GM12872 (cell line): ENCODE results near the gene ALKBH1.

ENCODE experiments used
- TF ChIP-seq, protein P1 (sequence below): IDR thresholded peaks from 3 replicates; pipeline ENCODE4 v1.5.1; 2011; ENCODE audit warnings: low read depth, mild to moderate bottlenecking, low read length, moderate library complexity; ENCODE audit not compliant: insufficient read depth

ALKBH1 gene, protein sequence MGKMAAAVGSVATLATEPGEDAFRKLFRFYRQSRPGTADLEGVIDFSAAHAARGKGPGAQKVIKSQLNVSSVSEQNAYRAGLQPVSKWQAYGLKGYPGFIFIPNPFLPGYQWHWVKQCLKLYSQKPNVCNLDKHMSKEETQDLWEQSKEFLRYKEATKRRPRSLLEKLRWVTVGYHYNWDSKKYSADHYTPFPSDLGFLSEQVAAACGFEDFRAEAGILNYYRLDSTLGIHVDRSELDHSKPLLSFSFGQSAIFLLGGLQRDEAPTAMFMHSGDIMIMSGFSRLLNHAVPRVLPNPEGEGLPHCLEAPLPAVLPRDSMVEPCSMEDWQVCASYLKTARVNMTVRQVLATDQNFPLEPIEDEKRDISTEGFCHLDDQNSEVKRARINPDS

GRCh38 chr14:77707724-77708408 lies at the start of gene ALKBH1, which contains the start of gene SLIRP:
Gene ALKBH1, minus strand, starts transcription at chr14:77708023. Its CDS starts 19 bp downstream, at chr14:77708004.
Gene SLIRP, plus strand, starts transcription at chr14:77708103. Its CDS starts 9 bp downstream, at chr14:77708112.
- TF ChIP-seq, protein P1, sequence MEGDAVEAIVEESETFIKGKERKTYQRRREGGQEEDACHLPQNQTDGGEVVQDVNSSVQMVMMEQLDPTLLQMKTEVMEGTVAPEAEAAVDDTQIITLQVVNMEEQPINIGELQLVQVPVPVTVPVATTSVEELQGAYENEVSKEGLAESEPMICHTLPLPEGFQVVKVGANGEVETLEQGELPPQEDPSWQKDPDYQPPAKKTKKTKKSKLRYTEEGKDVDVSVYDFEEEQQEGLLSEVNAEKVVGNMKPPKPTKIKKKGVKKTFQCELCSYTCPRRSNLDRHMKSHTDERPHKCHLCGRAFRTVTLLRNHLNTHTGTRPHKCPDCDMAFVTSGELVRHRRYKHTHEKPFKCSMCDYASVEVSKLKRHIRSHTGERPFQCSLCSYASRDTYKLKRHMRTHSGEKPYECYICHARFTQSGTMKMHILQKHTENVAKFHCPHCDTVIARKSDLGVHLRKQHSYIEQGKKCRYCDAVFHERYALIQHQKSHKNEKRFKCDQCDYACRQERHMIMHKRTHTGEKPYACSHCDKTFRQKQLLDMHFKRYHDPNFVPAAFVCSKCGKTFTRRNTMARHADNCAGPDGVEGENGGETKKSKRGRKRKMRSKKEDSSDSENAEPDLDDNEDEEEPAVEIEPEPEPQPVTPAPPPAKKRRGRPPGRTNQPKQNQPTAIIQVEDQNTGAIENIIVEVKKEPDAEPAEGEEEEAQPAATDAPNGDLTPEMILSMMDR, result 0 out of 3 replicates have a peak, but pooled peaks have one; percentile 1

GRCh38 chr14:77752799-77753516 lies 45.1 kb upstream of the ALKBH1 start:
- TF ChIP-seq, protein P1, result no peak

DNA sequence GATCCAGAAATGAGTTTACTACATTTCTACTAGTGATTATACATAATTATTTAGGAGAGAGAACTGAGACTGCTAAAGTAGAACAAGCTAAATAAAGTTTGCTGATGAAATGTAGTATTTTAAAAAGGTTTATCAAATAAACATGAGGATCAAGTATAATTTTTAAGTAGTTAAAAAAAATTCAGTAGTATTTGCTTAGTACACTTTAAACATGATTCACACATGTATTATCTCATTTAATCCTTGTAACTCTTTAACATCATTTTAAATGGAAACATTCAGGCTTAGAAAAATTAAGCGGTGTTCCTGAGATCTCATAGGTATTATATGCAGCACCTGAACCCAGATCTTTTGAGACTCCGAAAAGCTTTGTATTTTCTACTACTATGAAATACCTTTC lies 44.4 kb upstream of the ALKBH1 start:
- TF ChIP-seq, protein P1, result no peak

DNA sequence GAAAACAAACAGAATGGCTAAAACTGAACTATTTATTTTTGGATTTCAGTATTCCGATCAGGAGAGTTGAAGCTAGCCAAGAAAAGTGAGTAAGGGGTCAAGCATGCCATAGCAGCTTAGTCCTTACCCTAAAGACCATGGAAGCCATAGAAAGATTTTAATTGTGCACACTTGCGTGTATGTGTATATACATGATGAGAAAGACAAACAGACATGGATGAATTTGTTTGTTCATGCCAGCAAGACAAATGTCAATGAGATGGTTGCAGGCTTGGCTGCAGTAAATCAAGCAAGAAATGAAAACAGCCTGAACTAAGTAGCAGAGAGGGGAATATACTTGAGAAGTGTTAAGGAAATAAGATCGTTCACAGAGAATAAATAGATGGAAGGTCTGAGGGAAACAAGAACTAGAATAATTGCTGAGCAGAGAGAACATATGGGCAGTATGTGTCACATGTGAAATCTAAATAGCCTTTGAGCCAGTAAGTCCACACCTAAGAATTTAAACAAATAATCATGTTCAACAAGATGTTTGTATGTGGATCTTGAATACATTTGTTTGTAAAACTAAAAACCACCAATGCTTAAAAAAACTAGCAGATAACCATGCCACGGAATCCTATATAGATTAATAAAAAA lies 38.4 kb upstream of the ALKBH1 start:
- TF ChIP-seq, protein P1, result no peak

GRCh38 chr14:77741438-77741837 lies 33.6 kb upstream of the ALKBH1 start:
- TF ChIP-seq, protein P1, result no peak

GRCh38 chr14:77738559-77739250 lies 30.9 kb upstream of the ALKBH1 start:
- TF ChIP-seq, protein P1, result no peak
